ENCODE data around the gene SCAMP4. TPM values are rescaled to one million over a fixed set of nuclear protein-coding genes. Genes with fewer than 3 reads are reported as not detected.

Gene SCAMP4
- total and polyA plus RNA-seq, 7 experiments from 2014 or later: 11.8 to 35.5 (median 19.7) TPM

DNA sequence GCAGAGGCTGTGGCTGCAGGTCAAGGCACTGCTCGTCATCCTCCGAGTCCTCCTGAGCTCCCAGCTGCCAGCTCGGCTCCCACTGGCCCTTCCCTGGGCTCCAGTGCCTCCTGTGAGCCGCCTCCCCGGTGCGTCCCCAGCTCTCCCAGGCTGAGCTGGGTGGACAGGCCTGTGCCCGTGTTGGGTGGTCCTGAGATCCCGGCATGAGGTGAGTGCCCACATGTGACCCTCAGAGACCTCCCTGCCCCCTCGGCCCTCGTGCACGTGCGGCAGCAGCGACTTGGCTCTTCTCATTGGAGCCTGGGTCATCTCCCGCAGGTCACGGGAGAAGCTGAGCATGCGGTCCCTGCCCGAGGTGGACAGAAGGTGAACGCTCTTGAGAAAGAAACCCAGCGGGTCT, 15.4 kb downstream of the SCAMP4 start:
- ChIA-PET POLR2A (interaction anchor here (0.8 kb wide), 1 partner anchor 7 kb away, joined by 3 read pairs; no protein-coding TSS in a partner anchor), CTCF (no interaction called here)
- no peak overlapping the region for H3K27ac Mint-ChIP-seq
- ATAC-seq (no peak), DNase-seq (no peak)
- intact Hi-C loops (cut with micrococcal nuclease): no loop called here
- no peaks in the 10 kb centered on the region for H3K27me3 ChIP-seq (ENCODE audit: control insufficient read depth in 2 of 2, insufficient read depth in 2 of 2, low read length in 2 of 2)
- no peak overlapping the region for H3K4me3 Mint-ChIP-seq
- peaks cover 0 to 50% (median 0%) of the 10 kb centered on the region in 3 experiments for H3K36me3 ChIP-seq (ENCODE audit: control insufficient read depth in 2 of 3, insufficient read depth in 3 of 3, low read length in 3 of 3)
- H3K9me3 Mint-ChIP-seq: no peaks in the 10 kb centered on the region
- peaks cover 0 to 11% (median 0%) of the 10 kb centered on the region in 7 donors for H3K4me1 Mint-ChIP-seq
- peaks cover 0 to 12% (median 0%) of the 10 kb centered on the region in 5 donors for H3K36me3 Mint-ChIP-seq
- no peak overlapping the region for H3K4me3 ChIP-seq (ENCODE audit: low read length)
- no peaks in the 10 kb centered on the region for H3K9me3 ChIP-seq (ENCODE audit: control insufficient read depth in 2 of 3, low read length in 3 of 3)
- H3K27me3 Mint-ChIP-seq: no peaks in the 10 kb centered on the region
- no peaks in the 10 kb centered on the region for H3K4me1 ChIP-seq (ENCODE audit: control insufficient read depth in 2 of 2, insufficient read depth in 2 of 2, low read length in 2 of 2)
- no peak overlapping the region for H3K27ac ChIP-seq (ENCODE audit: low read depth, low read length)

DNA sequence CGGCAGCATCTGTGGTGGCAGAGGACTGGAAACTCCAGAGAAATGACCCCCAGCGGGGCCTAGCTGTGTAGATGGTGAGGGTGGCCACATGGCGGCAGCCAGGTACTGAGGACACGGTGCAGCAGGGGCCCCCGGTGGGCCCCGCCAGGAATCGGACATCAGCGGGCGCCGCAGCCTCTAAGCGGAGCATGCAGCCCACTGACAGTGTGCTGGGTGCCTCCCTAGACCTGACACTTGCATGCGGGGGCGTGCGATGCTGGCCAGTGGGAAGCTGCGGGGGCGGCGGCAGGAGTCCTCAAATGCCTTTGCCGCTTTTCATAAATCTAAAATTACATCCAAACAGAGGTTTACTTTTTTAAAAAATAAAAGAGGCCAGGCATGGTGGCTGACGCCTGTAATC, 16.1 kb downstream of the SCAMP4 start:
- peaks cover 0 to 12% (median 0%) of the 10 kb centered on the region in 5 donors for H3K36me3 Mint-ChIP-seq
- no peaks in the 10 kb centered on the region for H3K9me3 ChIP-seq (ENCODE audit: control insufficient read depth in 2 of 3, low read length in 3 of 3)
- no peak overlapping the region for H3K27ac Mint-ChIP-seq
- ChIA-PET CTCF (no interaction called here), POLR2A (no interaction called here)
- no peaks in the 10 kb centered on the region for H3K27me3 ChIP-seq (ENCODE audit: control insufficient read depth in 2 of 2, insufficient read depth in 2 of 2, low read length in 2 of 2)
- H3K4me3 ChIP-seq (ENCODE audit: low read length): no peak overlapping the region
- no peak overlapping the region for H3K27ac ChIP-seq (ENCODE audit: low read depth, low read length)
- no peaks in the 10 kb centered on the region for H3K9me3 Mint-ChIP-seq
- peaks cover 0 to 11% (median 0%) of the 10 kb centered on the region in 7 donors for H3K4me1 Mint-ChIP-seq
- no peaks in the 10 kb centered on the region for H3K27me3 Mint-ChIP-seq
- no peaks in the 10 kb centered on the region for H3K4me1 ChIP-seq (ENCODE audit: control insufficient read depth in 2 of 2, insufficient read depth in 2 of 2, low read length in 2 of 2)
- intact Hi-C loops (cut with micrococcal nuclease): no loop called here
- peaks cover 0 to 50% (median 0%) of the 10 kb centered on the region in 3 experiments for H3K36me3 ChIP-seq (ENCODE audit: control insufficient read depth in 2 of 3, insufficient read depth in 3 of 3, low read length in 3 of 3)
- DNase-seq (no peak), ATAC-seq (no peak)
- no peak overlapping the region for H3K4me3 Mint-ChIP-seq

DNA sequence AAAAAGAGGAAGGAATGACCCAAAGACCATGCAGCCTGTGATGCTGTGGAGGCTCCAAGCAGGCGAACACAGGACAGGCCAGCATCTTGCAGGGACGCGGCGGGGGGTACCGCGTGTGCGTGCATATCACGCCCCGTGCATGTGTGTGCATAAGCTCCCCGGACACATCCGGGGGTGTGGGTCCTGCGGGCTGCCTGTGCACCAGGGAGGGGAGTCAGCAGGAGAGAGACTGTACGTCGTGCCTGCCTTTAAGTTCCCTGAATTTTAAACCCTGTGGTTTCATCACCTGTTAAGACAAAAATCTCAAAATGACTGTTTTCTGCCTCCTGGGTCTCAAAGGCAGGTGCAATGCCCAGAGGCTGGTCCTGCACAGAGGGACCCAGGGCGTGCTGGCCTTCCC, 16.6 kb downstream of the SCAMP4 start:
- ChIA-PET CTCF (no interaction called here), POLR2A (no interaction called here)
- Mint-ChIP-seq H3K27me3 (no peaks in the 10 kb centered on the region), H3K36me3 (peaks cover 0 to 12% (median 0%) of the 10 kb centered on the region in 5 donors), H3K9me3 (no peaks in the 10 kb centered on the region), H3K4me1 (peaks cover 0 to 11% (median 0%) of the 10 kb centered on the region in 7 donors), H3K4me3 (no peak overlapping the region), H3K27ac (no peak overlapping the region)
- Histone ChIP-seq H3K36me3 (ENCODE audit: control insufficient read depth in 2 of 3, insufficient read depth in 3 of 3, low read length in 3 of 3) (peaks cover 0 to 50% (median 0%) of the 10 kb centered on the region in 3 experiments), H3K27ac (ENCODE audit: low read depth, low read length) (no peak overlapping the region), H3K27me3 (ENCODE audit: control insufficient read depth in 2 of 2, insufficient read depth in 2 of 2, low read length in 2 of 2) (no peaks in the 10 kb centered on the region), H3K4me3 (ENCODE audit: low read length) (no peak overlapping the region), H3K4me1 (ENCODE audit: control insufficient read depth in 2 of 2, insufficient read depth in 2 of 2, low read length in 2 of 2) (no peaks in the 10 kb centered on the region), H3K9me3 (ENCODE audit: control insufficient read depth in 2 of 3, low read length in 3 of 3) (no peaks in the 10 kb centered on the region)
- no peak for DNase-seq
- no peak for ATAC-seq
- intact Hi-C loops (cut with micrococcal nuclease): no loop called here

DNA sequence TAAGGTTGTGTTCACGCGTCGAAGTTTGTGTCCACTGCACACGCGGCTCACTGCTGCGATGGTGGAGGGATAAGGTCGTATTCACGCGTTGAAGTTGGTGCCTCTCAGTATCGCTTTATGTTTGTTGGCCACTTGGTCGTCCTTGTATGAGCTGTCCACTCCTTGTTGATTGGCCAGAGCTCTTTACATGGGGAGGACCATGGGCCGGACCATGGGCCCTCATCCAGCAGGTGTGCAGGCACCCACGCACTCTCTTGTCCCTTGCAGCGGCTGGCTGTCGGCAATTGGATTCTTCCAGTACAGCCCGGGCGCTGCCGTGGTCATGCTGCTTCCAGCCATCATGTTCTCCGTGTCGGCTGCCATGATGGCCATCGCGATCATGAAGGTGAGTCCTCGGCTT, 17.6 kb downstream of the SCAMP4 start:
- no peak for DNase-seq
- H3K27ac ChIP-seq (ENCODE audit: low read depth, low read length): no peak overlapping the region
- CTCF ChIA-PET: no interaction called here
- no peaks in the 10 kb centered on the region for H3K9me3 ChIP-seq (ENCODE audit: control insufficient read depth in 2 of 3, low read length in 3 of 3)
- peaks cover 0 to 46% (median 0%) of the 10 kb centered on the region in 3 experiments for H3K36me3 ChIP-seq (ENCODE audit: control insufficient read depth in 2 of 3, insufficient read depth in 3 of 3, low read length in 3 of 3)
- H3K4me3 ChIP-seq (ENCODE audit: low read length): no peak overlapping the region
- Mint-ChIP-seq H3K9me3 (peaks cover 0 to 3% (median 0%) of the 10 kb centered on the region in 11 donors), H3K36me3 (peaks cover 0 to 12% (median 0%) of the 10 kb centered on the region in 5 donors), H3K4me1 (peaks cover 0 to 16% (median 4%) of the 10 kb centered on the region in 7 donors), H3K27me3 (no peaks in the 10 kb centered on the region), H3K27ac (peak overlapping the region in 1 of 9 donors; percentile 82), H3K4me3 (no peak overlapping the region)
- intact Hi-C loops (cut with micrococcal nuclease): loop anchor here in 1 of 2 donors (1.0 kb wide), 1 partner anchor 18 kb away; the partner anchor contains the start of genes ADAT3 and SCAMP4
- no peaks in the 10 kb centered on the region for H3K4me1 ChIP-seq (ENCODE audit: control insufficient read depth in 2 of 2, insufficient read depth in 2 of 2, low read length in 2 of 2)
- H3K27me3 ChIP-seq (ENCODE audit: control insufficient read depth in 2 of 2, insufficient read depth in 2 of 2, low read length in 2 of 2): no peaks in the 10 kb centered on the region
- POLR2A ChIA-PET: no interaction called here
- ATAC-seq: no peak

DNA sequence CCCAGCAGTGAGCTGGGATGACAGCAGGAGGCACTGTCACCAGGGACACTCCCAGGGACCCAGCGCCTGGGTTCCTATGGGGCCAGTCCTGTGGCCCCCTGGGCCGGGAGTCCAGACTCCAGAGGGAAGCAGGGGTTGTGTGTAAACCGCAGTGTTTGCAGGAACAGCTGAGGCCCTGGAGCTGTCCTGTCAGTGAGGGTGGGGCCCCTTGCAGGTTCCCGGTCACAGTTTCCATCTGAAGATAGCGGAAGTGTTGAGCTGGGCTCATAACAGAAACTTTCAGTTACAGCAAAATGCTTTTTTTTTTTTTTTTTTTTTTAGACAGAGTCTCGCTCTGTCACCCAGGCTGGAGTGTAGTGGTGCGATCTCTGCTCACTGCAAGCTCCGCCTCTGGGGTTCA, 18.1 kb downstream of the SCAMP4 start:
- peak; percentile 54 for ATAC-seq

DNA sequence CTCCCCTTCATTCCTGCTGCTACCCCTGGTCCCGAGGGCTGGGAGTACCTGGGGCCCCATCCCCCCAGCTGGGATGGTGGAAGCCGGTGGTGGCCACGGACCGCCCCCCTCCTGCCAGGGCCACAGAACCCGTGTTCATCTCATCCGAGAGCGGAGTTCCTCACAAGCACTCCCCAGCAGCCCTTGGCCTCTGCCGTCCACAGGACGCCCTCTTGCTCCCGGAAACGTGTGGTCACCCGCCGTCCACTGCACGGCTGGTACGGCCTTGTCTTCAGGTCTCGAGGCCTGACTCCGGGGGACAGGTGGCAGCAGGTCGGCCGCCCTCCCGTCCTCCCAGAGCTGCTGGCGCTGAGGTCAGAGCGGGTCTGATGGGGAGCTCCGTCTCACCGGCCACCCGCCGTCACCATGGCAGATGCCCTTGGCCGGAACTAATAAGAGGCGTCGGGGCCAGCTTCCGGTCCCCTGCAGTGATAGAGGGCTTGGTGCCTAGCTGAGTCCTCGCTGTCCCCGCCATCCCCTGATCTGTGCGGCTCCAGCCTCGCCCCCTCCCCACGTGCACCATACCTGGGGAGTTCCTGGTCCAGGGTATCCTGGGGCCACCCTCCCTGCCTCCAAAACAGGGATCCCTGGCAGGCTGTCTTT, 19.2 kb downstream of the SCAMP4 start:
- Mint-ChIP-seq H3K4me1 (peaks cover 0 to 27% (median 11%) of the 10 kb centered on the region in 7 donors), H3K27me3 (no peaks in the 10 kb centered on the region), H3K4me3 (peak overlapping the region in 1 of 10 donors; percentile 7), H3K36me3 (peaks cover 0 to 9% (median 0%) of the 10 kb centered on the region in 5 donors), H3K9me3 (peaks cover 0 to 4% (median 0%) of the 10 kb centered on the region in 11 donors), H3K27ac (peak overlapping the region in 1 of 9 donors; percentile 23)
- no peak overlapping the region for H3K27ac ChIP-seq (ENCODE audit: low read depth, low read length)
- no peak overlapping the region for H3K4me3 ChIP-seq (ENCODE audit: low read length)
- CTCF ChIA-PET: no interaction called here
- H3K27me3 ChIP-seq (ENCODE audit: control insufficient read depth in 2 of 2, insufficient read depth in 2 of 2, low read length in 2 of 2): no peaks in the 10 kb centered on the region
- ATAC-seq (no peak), DNase-seq (no peak)
- peaks cover 0 to 35% (median 0%) of the 10 kb centered on the region in 3 experiments for H3K36me3 ChIP-seq (ENCODE audit: control insufficient read depth in 2 of 3, insufficient read depth in 3 of 3, low read length in 3 of 3)
- POLR2A ChIA-PET: interaction anchor here (0.8 to 1.2 kb wide), 2 partner anchors 17 to 334 kb away, joined by 3 to 5 read pairs; no protein-coding TSS in a partner anchor
- no peaks in the 10 kb centered on the region for H3K4me1 ChIP-seq (ENCODE audit: control insufficient read depth in 2 of 2, insufficient read depth in 2 of 2, low read length in 2 of 2)
- no peaks in the 10 kb centered on the region for H3K9me3 ChIP-seq (ENCODE audit: control insufficient read depth in 2 of 3, low read length in 3 of 3)
- intact Hi-C loops (cut with micrococcal nuclease): no loop called here

More for the DNA sequence above, 18.1 kb downstream of the SCAMP4 start:
- Mint-ChIP-seq H3K4me3 (no peak overlapping the region), H3K4me1 (peaks cover 0 to 20% (median 8%) of the 10 kb centered on the region in 7 donors), H3K9me3 (peaks cover 0 to 4% (median 0%) of the 10 kb centered on the region in 11 donors), H3K27ac (peak overlapping the region in 2 of 9 donors; percentile 56 to 82), H3K27me3 (no peaks in the 10 kb centered on the region), H3K36me3 (peaks cover 0 to 9% (median 0%) of the 10 kb centered on the region in 5 donors)
- peak in 3 of 9 donors; percentile 26 to 44 (median 33) for DNase-seq
- peaks cover 0 to 41% (median 0%) of the 10 kb centered on the region in 3 experiments for H3K36me3 ChIP-seq (ENCODE audit: control insufficient read depth in 2 of 3, insufficient read depth in 3 of 3, low read length in 3 of 3)
- POLR2A ChIA-PET: interaction anchor here (0.6 kb wide), 1 partner anchor 133 kb away, joined by 3 read pairs; no protein-coding TSS in a partner anchor
- no peak overlapping the region for H3K4me3 ChIP-seq (ENCODE audit: low read length)
- no peaks in the 10 kb centered on the region for H3K9me3 ChIP-seq (ENCODE audit: control insufficient read depth in 2 of 3, low read length in 3 of 3)
- no peak overlapping the region for H3K27ac ChIP-seq (ENCODE audit: low read depth, low read length)
- H3K27me3 ChIP-seq (ENCODE audit: control insufficient read depth in 2 of 2, insufficient read depth in 2 of 2, low read length in 2 of 2): no peaks in the 10 kb centered on the region
- no peaks in the 10 kb centered on the region for H3K4me1 ChIP-seq (ENCODE audit: control insufficient read depth in 2 of 2, insufficient read depth in 2 of 2, low read length in 2 of 2)
- CTCF ChIA-PET: interaction anchor here (0.7 kb wide), 1 partner anchor 229 kb away, joined by 3 read pairs; no protein-coding TSS in a partner anchor
- intact Hi-C loops (cut with micrococcal nuclease): loop anchor here in 1 of 2 donors (1.0 kb wide), 1 partner anchor 18 kb away; the partner anchor contains the start of genes ADAT3 and SCAMP4
